ENCODE measurements around the gene TMEM176B. TPM values are rescaled to one million over a fixed set of nuclear protein-coding genes. Genes with fewer than 3 reads are reported as not detected.

TMEM176B gene
- total RNA-seq, 1 donor: 4.7 TPM

- H3K4me1 ChIP-seq (ENCODE audit: insufficient read depth, low read length): peaks cover 43% of the 10 kb centered on the region
- H3K4me3 ChIP-seq (ENCODE audit: low read length): no peak overlapping the region
- H3K27me3 ChIP-seq (ENCODE audit: insufficient read depth, low read length): no peaks in the 10 kb centered on the region
- H3K9me3 ChIP-seq (ENCODE audit: low read depth, low read length): no peaks in the 10 kb centered on the region
Measured at GRCh38 chr7:150755473-150756099, 44.6 kb downstream of the TMEM176B start.

- Histone ChIP-seq H3K4me1 (ENCODE audit: insufficient read depth, low read length) (peaks cover 43% of the 10 kb centered on the region), H3K27me3 (ENCODE audit: insufficient read depth, low read length) (no peaks in the 10 kb centered on the region), H3K4me3 (ENCODE audit: low read length) (no peak overlapping the region), H3K9me3 (ENCODE audit: low read depth, low read length) (no peaks in the 10 kb centered on the region)
Measured at GRCh38 chr7:150754951-150755350, 45.2 kb downstream of the TMEM176B start.

GRCh38 chr7:150753826-150754603 is 46.1 kb downstream of the TMEM176B start:
- Histone ChIP-seq H3K4me3 (ENCODE audit: low read length) (no peak overlapping the region), H3K4me1 (ENCODE audit: insufficient read depth, low read length) (peaks cover 49% of the 10 kb centered on the region), H3K9me3 (ENCODE audit: low read depth, low read length) (no peaks in the 10 kb centered on the region), H3K27me3 (ENCODE audit: insufficient read depth, low read length) (no peaks in the 10 kb centered on the region)

GRCh38 chr7:150753239-150753638 is 46.9 kb downstream of the TMEM176B start:
- no peaks in the 10 kb centered on the region for H3K9me3 ChIP-seq (ENCODE audit: low read depth, low read length)
- H3K4me3 ChIP-seq (ENCODE audit: low read length): no peak overlapping the region
- peaks cover 57% of the 10 kb centered on the region for H3K4me1 ChIP-seq (ENCODE audit: insufficient read depth, low read length)
- H3K27me3 ChIP-seq (ENCODE audit: insufficient read depth, low read length): no peaks in the 10 kb centered on the region

- no peak overlapping the region for H3K4me3 ChIP-seq (ENCODE audit: low read length)
- H3K27me3 ChIP-seq (ENCODE audit: insufficient read depth, low read length): no peaks in the 10 kb centered on the region
- no peaks in the 10 kb centered on the region for H3K9me3 ChIP-seq (ENCODE audit: low read depth, low read length)
- H3K4me1 ChIP-seq (ENCODE audit: insufficient read depth, low read length): peaks cover 71% of the 10 kb centered on the region
Measured at GRCh38 chr7:150751702-150752101, 48.5 kb downstream of the TMEM176B start.

GRCh38 chr7:150748376-150748775 is 51.8 kb downstream of the TMEM176B start:
- H3K27me3 ChIP-seq (ENCODE audit: insufficient read depth, low read length): no peaks in the 10 kb centered on the region
- H3K4me1 ChIP-seq (ENCODE audit: insufficient read depth, low read length): peaks cover 67% of the 10 kb centered on the region
- H3K4me3 ChIP-seq (ENCODE audit: low read length): no peak overlapping the region
- no peaks in the 10 kb centered on the region for H3K9me3 ChIP-seq (ENCODE audit: low read depth, low read length)

GRCh38 chr7:150746921-150747320 is 53.2 kb downstream of the TMEM176B start:
- Histone ChIP-seq H3K27me3 (ENCODE audit: insufficient read depth, low read length) (no peaks in the 10 kb centered on the region), H3K4me3 (ENCODE audit: low read length) (no peak overlapping the region), H3K9me3 (ENCODE audit: low read depth, low read length) (no peaks in the 10 kb centered on the region), H3K4me1 (ENCODE audit: insufficient read depth, low read length) (peaks cover 66% of the 10 kb centered on the region)

GRCh38 chr7:150745876-150746275 is 54.3 kb downstream of the TMEM176B start:
- no peaks in the 10 kb centered on the region for H3K9me3 ChIP-seq (ENCODE audit: low read depth, low read length)
- peaks cover 73% of the 10 kb centered on the region for H3K4me1 ChIP-seq (ENCODE audit: insufficient read depth, low read length)
- no peaks in the 10 kb centered on the region for H3K27me3 ChIP-seq (ENCODE audit: insufficient read depth, low read length)
- H3K4me3 ChIP-seq (ENCODE audit: low read length): peak overlapping the region; percentile 12

- H3K27me3 ChIP-seq (ENCODE audit: insufficient read depth, low read length): no peaks in the 10 kb centered on the region
- H3K9me3 ChIP-seq (ENCODE audit: low read depth, low read length): no peaks in the 10 kb centered on the region
- no peak overlapping the region for H3K4me3 ChIP-seq (ENCODE audit: low read length)
- peaks cover 81% of the 10 kb centered on the region for H3K4me1 ChIP-seq (ENCODE audit: insufficient read depth, low read length)
Measured at GRCh38 chr7:150745086-150745485, 55.1 kb downstream of the TMEM176B start.

GRCh38 chr7:150744041-150744656 is 56.0 kb downstream of the TMEM176B start:
- peaks cover 84% of the 10 kb centered on the region for H3K4me1 ChIP-seq (ENCODE audit: insufficient read depth, low read length)
- no peaks in the 10 kb centered on the region for H3K27me3 ChIP-seq (ENCODE audit: insufficient read depth, low read length)
- no peaks in the 10 kb centered on the region for H3K9me3 ChIP-seq (ENCODE audit: low read depth, low read length)
- no peak overlapping the region for H3K4me3 ChIP-seq (ENCODE audit: low read length)

- H3K4me3 ChIP-seq (ENCODE audit: low read length): peak overlapping the region; percentile 7
- peaks cover 78% of the 10 kb centered on the region for H3K4me1 ChIP-seq (ENCODE audit: insufficient read depth, low read length)
- H3K9me3 ChIP-seq (ENCODE audit: low read depth, low read length): no peaks in the 10 kb centered on the region
- H3K27me3 ChIP-seq (ENCODE audit: insufficient read depth, low read length): no peaks in the 10 kb centered on the region
Measured at GRCh38 chr7:150742286-150742968, 57.7 kb downstream of the TMEM176B start.

Other genes starting within 250 kb of the TMEM176B start
- 47.9 TPM for gene GIMAP4, start 233.0 kb downstream of the TMEM176B start, total RNA-seq
- 26.2 TPM for gene GIMAP6, start 168.0 kb downstream of the TMEM176B start, total RNA-seq
- 159 TPM for gene GIMAP2, start 114.7 kb downstream of the TMEM176B start, total RNA-seq
- gene GIMAP1, start 83.8 kb downstream of the TMEM176B start, total RNA-seq: 10.0 TPM
- gene GIMAP5, start 62.9 kb downstream of the TMEM176B start, total RNA-seq: 102 TPM
- 2.1 TPM for gene TMEM176A, start 405 bp upstream of the TMEM176B start, total RNA-seq
- gene AOC1, start 52.2 kb upstream of the TMEM176B start, total RNA-seq: 0.10 TPM
- 0.94 TPM for gene KCNH2, start 178.0 kb upstream of the TMEM176B start, total RNA-seq
- gene NOS3, start 190.7 kb upstream of the TMEM176B start, total RNA-seq: 2.1 TPM
- gene ATG9B, start 224.1 kb upstream of the TMEM176B start, total RNA-seq: 3.6 TPM
- gene ABCB8, start 228.1 kb upstream of the TMEM176B start, total RNA-seq: 21.5 TPM
- 0.84 TPM for gene ASIC3, start 248.2 kb upstream of the TMEM176B start, total RNA-seq

Data from mononuclear cell (primary cell).